Activated CD4-positive, alpha-beta T cell treated with anti-CD3 and anti-CD28 coated beads, Interleukin-2, amount 50 U/mL, for 1 hour (primary cell): ENCODE results near the gene ST7.

ENCODE experiments used
- DNase-seq: peaks from one replicate; pipeline ENCODE4 v3.0.0-alpha.2; 2020

ST7 gene

GRCh38 chr7:117134889-117135552, 181.7 kb downstream of the ST7 start:
- no peak for DNase-seq

GRCh38 chr7:117135553-117135891, 182.2 kb downstream of the ST7 start:
- no peak for DNase-seq

GRCh38 chr7:117137868-117138267, 184.6 kb downstream of the ST7 start:
- DNase-seq = no peak

- DNase-seq = no peak
Observed at GRCh38 chr7:117138495-117138894, 185.2 kb downstream of the ST7 start.

GRCh38 chr7:117138981-117139380, 185.7 kb downstream of the ST7 start:
- no peak for DNase-seq

- no peak for DNase-seq
Observed at GRCh38 chr7:117139397-117139984, 186.2 kb downstream of the ST7 start.

- no peak for DNase-seq
Observed at GRCh38 chr7:117140921-117141320, 187.6 kb downstream of the ST7 start.

GRCh38 chr7:117143066-117143465, 189.8 kb downstream of the ST7 start:
- DNase-seq = no peak

- DNase-seq = no peak
Observed at GRCh38 chr7:117143580-117143979, 190.3 kb downstream of the ST7 start.

GRCh38 chr7:117145333-117145732, 192.0 kb downstream of the ST7 start:
- DNase-seq = no peak

GRCh38 chr7:117146059-117146458, 192.8 kb downstream of the ST7 start:
- DNase-seq = no peak

GRCh38 chr7:117146511-117146910, 193.2 kb downstream of the ST7 start:
- DNase-seq = no peak

GRCh38 chr7:117148971-117149370, 195.7 kb downstream of the ST7 start:
- DNase-seq = no peak

- DNase-seq = no peak
Observed at GRCh38 chr7:117149692-117150091, 196.4 kb downstream of the ST7 start.

GRCh38 chr7:117152213-117153007, 199.1 kb downstream of the ST7 start:
- DNase-seq = no peak

GRCh38 chr7:117153016-117153545, 199.8 kb downstream of the ST7 start:
- DNase-seq = no peak

GRCh38 chr7:117154721-117155120, 201.4 kb downstream of the ST7 start:
- DNase-seq = no peak

GRCh38 chr7:117155694-117156093, 202.4 kb downstream of the ST7 start:
- DNase-seq = no peak

GRCh38 chr7:117157241-117158209, 204.2 kb downstream of the ST7 start:
- no peak for DNase-seq

GRCh38 chr7:117158941-117159697, 205.8 kb downstream of the ST7 start:
- DNase-seq = no peak

- DNase-seq = no peak
Observed at GRCh38 chr7:117163101-117163500, 209.8 kb downstream of the ST7 start.

- no peak for DNase-seq
Observed at GRCh38 chr7:117164620-117165019, 211.3 kb downstream of the ST7 start.
